ENCODE data around the gene CPSF3. TPM values are rescaled to one million over a fixed set of nuclear protein-coding genes. Genes with fewer than 3 reads are reported as not detected.
"Not testable (repeated sequence)": the region's sequence is repeated elsewhere in the genome, so short reads cannot be mapped to it uniquely, and the experiment has no call there.

The CPSF3 gene
- total RNA-seq, 1 experiment from 2014 or later: 54.7 TPM

GRCh38 chr2:9394816-9395215 lies 28.6 kb upstream of the CPSF3 start:
- DNase-seq (ENCODE audit: low spot score): no peak

- no peak for DNase-seq (ENCODE audit: low spot score)
These were observed 26.3 kb upstream of the CPSF3 start for GRCh38 chr2:9397201-9397600.

- DNase-seq (ENCODE audit: low spot score): not testable (repeated sequence)
These were observed 25.2 kb upstream of the CPSF3 start for GRCh38 chr2:9398251-9398650.

GRCh38 chr2:9398881-9399780 lies 24.3 kb upstream of the CPSF3 start:
- no peak for DNase-seq (ENCODE audit: low spot score)

- no peak for DNase-seq (ENCODE audit: low spot score)
These were observed 23.0 kb upstream of the CPSF3 start for GRCh38 chr2:9400268-9401058.

- DNase-seq (ENCODE audit: low spot score): no peak
These were observed 22.4 kb upstream of the CPSF3 start for GRCh38 chr2:9401059-9401547.

GRCh38 chr2:9401646-9402371 lies 21.6 kb upstream of the CPSF3 start:
- DNase-seq (ENCODE audit: low spot score): no peak

GRCh38 chr2:9403924-9404323 lies 19.5 kb upstream of the CPSF3 start:
- DNase-seq (ENCODE audit: low spot score): no peak

GRCh38 chr2:9404451-9404850 lies 19.0 kb upstream of the CPSF3 start:
- no peak for DNase-seq (ENCODE audit: low spot score)

GRCh38 chr2:9405636-9406035 lies 17.8 kb upstream of the CPSF3 start:
- DNase-seq (ENCODE audit: low spot score): no peak

GRCh38 chr2:9406529-9407362 lies 16.7 kb upstream of the CPSF3 start:
- no peak for DNase-seq (ENCODE audit: low spot score)

- DNase-seq (ENCODE audit: low spot score): no peak
These were observed 16.1 kb upstream of the CPSF3 start for GRCh38 chr2:9407363-9407811.

GRCh38 chr2:9408641-9409151 lies 14.8 kb upstream of the CPSF3 start:
- DNase-seq (ENCODE audit: low spot score): no peak

GRCh38 chr2:9410108-9410507 lies 13.3 kb upstream of the CPSF3 start:
- DNase-seq (ENCODE audit: low spot score): no peak

- DNase-seq (ENCODE audit: low spot score): no peak
These were observed 10.7 kb upstream of the CPSF3 start for GRCh38 chr2:9412781-9413180.

- no peak for DNase-seq (ENCODE audit: low spot score)
These were observed 7.8 kb upstream of the CPSF3 start for GRCh38 chr2:9415516-9416169.

- no peak for DNase-seq (ENCODE audit: low spot score)
These were observed 7.0 kb upstream of the CPSF3 start for GRCh38 chr2:9416267-9416961.

GRCh38 chr2:9416962-9417316 lies 6.5 kb upstream of the CPSF3 start:
- no peak for DNase-seq (ENCODE audit: low spot score)

- no peak for DNase-seq (ENCODE audit: low spot score)
These were observed 5.7 kb upstream of the CPSF3 start for GRCh38 chr2:9417725-9418124.

GRCh38 chr2:9418746-9419145 lies 4.7 kb upstream of the CPSF3 start:
- DNase-seq (ENCODE audit: low spot score): no peak
